ENCODE results near the gene STING1. TPM values are rescaled to one million over a fixed set of nuclear protein-coding genes. Genes with fewer than 3 reads are reported as not detected.

The STING1 gene
- total and polyA plus RNA-seq, 2 of the 8 experiments (the other 6 are each of a cell fraction or from before 2014, with no cell fraction given): 0.26 to 0.47 TPM

Small RNA genes lying within 50 kb of the gene (small RNA-seq; reads per million reads assigned to genes)
- gene RNU5B-4P (ENCODE audit: insufficient read depth): not detected

Other genes with a start within 250 kb of the STING1 start
- 378 and 389 TPM in 2 replicates for gene MATR3, start 189.0 kb downstream of the STING1 start, total RNA-seq (2021; fragmentation: NEBNext Ultra II Directional; extraction: Animal tissue kit (Norgen Biotek cat#: 25700))
- 90.6 and 116 TPM in 2 replicates for gene MATR3, start 189.0 kb downstream of the STING1 start, polyA plus RNA-seq (2011; rRNA removed)
- gene PAIP2, start 140.9 kb downstream of the STING1 start, total RNA-seq (2021; fragmentation: NEBNext Ultra II Directional; extraction: Animal tissue kit (Norgen Biotek cat#: 25700)): 157 and 162 TPM in 2 replicates
- 68.8 and 87.6 TPM in 2 replicates for gene PAIP2, start 140.9 kb downstream of the STING1 start, polyA plus RNA-seq (2011; rRNA removed)
- not detected in 2 replicates for gene SLC23A1, start 99.5 kb downstream of the STING1 start, total RNA-seq (2021; fragmentation: NEBNext Ultra II Directional; extraction: Animal tissue kit (Norgen Biotek cat#: 25700))
- gene SLC23A1, start 99.5 kb downstream of the STING1 start, polyA plus RNA-seq (2011; rRNA removed): 0.03 TPM in 1 of 2 replicates, not detected in the other
- gene MZB1, start 92.8 kb downstream of the STING1 start, total RNA-seq (2021; fragmentation: NEBNext Ultra II Directional; extraction: Animal tissue kit (Norgen Biotek cat#: 25700)): 0.47 TPM in 1 of 2 replicates, not detected in the other
- 0.39 and 0.71 TPM in 2 replicates for gene MZB1, start 92.8 kb downstream of the STING1 start, polyA plus RNA-seq (2011; rRNA removed)
- 3.1 and 3.3 TPM in 2 replicates for gene PROB1, start 87.7 kb downstream of the STING1 start, total RNA-seq (2021; fragmentation: NEBNext Ultra II Directional; extraction: Animal tissue kit (Norgen Biotek cat#: 25700))
- 0.89 and 1.9 TPM in 2 replicates for gene PROB1, start 87.7 kb downstream of the STING1 start, polyA plus RNA-seq (2011; rRNA removed)
- 9.4 and 11.6 TPM in 2 replicates for gene SPATA24, start 78.7 kb downstream of the STING1 start, total RNA-seq (2021; fragmentation: NEBNext Ultra II Directional; extraction: Animal tissue kit (Norgen Biotek cat#: 25700))
- 4.4 and 5.8 TPM in 2 replicates for gene SPATA24, start 78.7 kb downstream of the STING1 start, polyA plus RNA-seq (2011; rRNA removed)
- 22.0 and 29.2 TPM in 2 replicates for gene DNAJC18, start 43.2 kb downstream of the STING1 start, total RNA-seq (2021; fragmentation: NEBNext Ultra II Directional; extraction: Animal tissue kit (Norgen Biotek cat#: 25700))
- 3.8 and 7.8 TPM in 2 replicates for gene DNAJC18, start 43.2 kb downstream of the STING1 start, polyA plus RNA-seq (2011; rRNA removed)
- gene ECSCR, start 20.0 kb downstream of the STING1 start, total RNA-seq (2021; fragmentation: NEBNext Ultra II Directional; extraction: Animal tissue kit (Norgen Biotek cat#: 25700)): 2.7 and 3.3 TPM in 2 replicates
- gene ECSCR, start 20.0 kb downstream of the STING1 start, polyA plus RNA-seq (2011; rRNA removed): 4.9 and 7.2 TPM in 2 replicates
- not detected in 2 replicates for gene SMIM33, start 11.8 kb downstream of the STING1 start, total RNA-seq (2021; fragmentation: NEBNext Ultra II Directional; extraction: Animal tissue kit (Norgen Biotek cat#: 25700))
- not detected in 2 replicates for gene SMIM33, start 11.8 kb downstream of the STING1 start, polyA plus RNA-seq (2011; rRNA removed)
- gene UBE2D2, start 78.6 kb upstream of the STING1 start, total RNA-seq (2021; fragmentation: NEBNext Ultra II Directional; extraction: Animal tissue kit (Norgen Biotek cat#: 25700)): 194 and 203 TPM in 2 replicates
- 57.8 and 66.9 TPM in 2 replicates for gene UBE2D2, start 78.6 kb upstream of the STING1 start, polyA plus RNA-seq (2011; rRNA removed)
- 74.0 and 78.3 TPM in 2 replicates for gene CXXC5, start 165.6 kb upstream of the STING1 start, total RNA-seq (2021; fragmentation: NEBNext Ultra II Directional; extraction: Animal tissue kit (Norgen Biotek cat#: 25700))
- gene CXXC5, start 165.6 kb upstream of the STING1 start, polyA plus RNA-seq (2011; rRNA removed): 61.4 and 83.5 TPM in 2 replicates